Suprapubic skin (tissue), 3 donors: Measurements from ENCODE around the gene RCOR1.

Experiments used
- EP300 ChIP-seq: sonication (generic); formaldehyde crosslinking; IDR thresholded peaks from one replicate; pipeline ENCODE4 v1.6.1; 2017; ENCODE audit warnings: antibody characterized with exemption
- TF ChIP-seq, protein P1 (sequence below), 2 donors: fragments of 200-600 bp in 1 of 2; fragments of 450-650 bp in 1 of 2; sonication (generic) in 1 of 2; IDR thresholded peaks; one replicate each; pipeline ENCODE4 v1.5.1; 2016 to 2019; ENCODE audit warnings: antibody characterized with exemption in 2 of 2, mild to moderate bottlenecking in 1 of 2, moderate library complexity in 1 of 2

DNA sequence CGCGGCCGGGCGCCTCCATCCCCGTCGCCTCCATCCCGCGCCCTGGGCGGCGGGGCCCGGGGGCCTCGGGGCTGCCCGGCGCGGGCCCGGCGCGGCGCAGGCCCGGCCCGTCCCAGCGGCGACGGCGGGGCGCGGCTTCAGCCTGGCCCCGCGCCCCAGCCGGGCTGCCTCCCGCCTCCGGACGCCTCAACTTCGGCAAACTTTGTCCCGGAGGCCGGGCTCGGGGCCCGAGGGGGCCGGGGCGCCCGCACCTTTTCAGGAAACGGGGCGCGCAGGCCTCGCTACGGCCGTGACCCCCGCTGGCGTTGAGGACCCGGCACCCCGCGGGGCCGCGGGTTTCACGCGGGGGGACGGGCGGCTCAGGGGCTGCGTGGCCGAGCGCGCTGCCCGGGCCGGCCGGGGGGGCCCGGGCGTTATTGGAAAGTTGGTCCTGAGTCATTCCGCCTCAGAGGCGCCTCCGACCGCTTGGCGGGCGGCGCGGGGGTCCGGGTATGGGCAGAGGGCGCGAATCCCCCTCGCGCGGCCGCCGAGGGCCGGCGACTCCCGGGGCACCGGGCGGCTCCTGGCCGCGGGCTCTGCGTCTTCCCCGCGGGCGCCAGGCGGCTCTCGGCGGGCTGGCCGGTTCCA lies 185.4 kb downstream of the RCOR1 start:
- TF ChIP-seq, protein P1, sequence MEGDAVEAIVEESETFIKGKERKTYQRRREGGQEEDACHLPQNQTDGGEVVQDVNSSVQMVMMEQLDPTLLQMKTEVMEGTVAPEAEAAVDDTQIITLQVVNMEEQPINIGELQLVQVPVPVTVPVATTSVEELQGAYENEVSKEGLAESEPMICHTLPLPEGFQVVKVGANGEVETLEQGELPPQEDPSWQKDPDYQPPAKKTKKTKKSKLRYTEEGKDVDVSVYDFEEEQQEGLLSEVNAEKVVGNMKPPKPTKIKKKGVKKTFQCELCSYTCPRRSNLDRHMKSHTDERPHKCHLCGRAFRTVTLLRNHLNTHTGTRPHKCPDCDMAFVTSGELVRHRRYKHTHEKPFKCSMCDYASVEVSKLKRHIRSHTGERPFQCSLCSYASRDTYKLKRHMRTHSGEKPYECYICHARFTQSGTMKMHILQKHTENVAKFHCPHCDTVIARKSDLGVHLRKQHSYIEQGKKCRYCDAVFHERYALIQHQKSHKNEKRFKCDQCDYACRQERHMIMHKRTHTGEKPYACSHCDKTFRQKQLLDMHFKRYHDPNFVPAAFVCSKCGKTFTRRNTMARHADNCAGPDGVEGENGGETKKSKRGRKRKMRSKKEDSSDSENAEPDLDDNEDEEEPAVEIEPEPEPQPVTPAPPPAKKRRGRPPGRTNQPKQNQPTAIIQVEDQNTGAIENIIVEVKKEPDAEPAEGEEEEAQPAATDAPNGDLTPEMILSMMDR (IDR thresholded peaks at IDR 0.05) = no peak
- no peak for TF ChIP-seq EP300
